Dermis blood vessel endothelial cell (primary cell): ENCODE results near the gene CTDP1. TPM values are rescaled to one million over a fixed set of nuclear protein-coding genes. Genes with fewer than 3 reads are reported as not detected.
"Not testable (repeated sequence)": the region's sequence is repeated elsewhere in the genome, so short reads cannot be mapped to it uniquely, and the experiment has no call there.

ENCODE experiments used
- DNase-seq: peaks from one replicate; pipeline ENCODE4 v3.0.0; 2010
- total RNA-seq: library from RNA; depleted of rRNA; stranded (reverse); fragments of >200 nt; gene quantifications from 2 replicates; pipeline ENCODE4 v1.2.3, GENCODE V29; 2014

Gene CTDP1
- total RNA-seq, 1 donor from 2014 or later: 31.1 TPM

DNA sequence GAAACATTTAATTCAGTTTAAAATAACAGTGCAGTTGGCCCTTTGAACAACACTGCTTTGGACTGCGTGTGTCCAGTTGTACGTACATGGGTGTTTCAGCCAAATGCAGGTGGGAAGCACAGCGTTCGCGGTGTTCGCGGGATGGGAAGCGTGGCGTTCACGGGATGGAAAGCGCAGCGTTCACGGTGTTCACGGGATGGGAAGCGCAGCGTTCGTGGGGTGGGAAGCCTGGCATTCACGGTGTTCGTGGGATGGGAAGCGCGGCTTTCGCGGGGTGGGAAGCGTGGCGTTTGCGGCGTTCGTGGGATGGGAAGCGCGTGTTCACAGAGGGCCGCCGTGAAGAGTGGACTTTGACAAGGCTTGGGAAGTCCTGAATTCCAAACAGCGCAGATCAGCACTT, 47.6 kb downstream of the CTDP1 start:
- DNase-seq: no peak

DNA sequence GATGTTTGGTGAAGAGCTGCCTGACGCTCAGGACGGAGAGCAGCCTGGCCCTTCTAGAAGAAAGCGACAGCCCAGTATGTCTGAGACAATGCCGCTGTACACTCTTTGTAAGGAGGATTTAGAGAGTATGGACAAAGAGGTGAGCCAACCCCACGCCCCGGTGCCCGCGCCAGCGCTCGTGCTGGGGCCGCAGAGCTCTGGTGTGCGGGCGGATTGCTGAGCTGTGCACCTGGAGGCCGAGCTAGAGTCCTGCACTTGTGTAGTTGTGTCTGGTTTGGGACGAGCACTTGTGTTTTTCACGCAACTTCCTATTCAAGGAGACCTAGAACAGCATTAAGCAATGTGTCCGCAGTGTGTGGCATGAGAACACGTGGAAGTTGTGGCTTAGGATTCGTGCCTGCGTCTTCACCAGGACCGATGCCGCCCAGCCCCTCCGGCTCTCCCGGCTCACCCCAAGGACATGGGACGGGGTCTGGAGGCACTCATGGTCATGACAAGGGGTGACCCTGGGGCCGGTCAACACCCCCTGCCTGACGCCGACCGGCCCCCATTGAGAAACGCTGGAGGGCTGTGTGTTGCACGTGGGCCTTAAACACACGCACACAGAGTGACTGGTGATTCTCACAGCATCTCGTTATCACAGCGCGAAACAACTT, 49.5 kb downstream of the CTDP1 start:
- DNase-seq: no peak

DNA sequence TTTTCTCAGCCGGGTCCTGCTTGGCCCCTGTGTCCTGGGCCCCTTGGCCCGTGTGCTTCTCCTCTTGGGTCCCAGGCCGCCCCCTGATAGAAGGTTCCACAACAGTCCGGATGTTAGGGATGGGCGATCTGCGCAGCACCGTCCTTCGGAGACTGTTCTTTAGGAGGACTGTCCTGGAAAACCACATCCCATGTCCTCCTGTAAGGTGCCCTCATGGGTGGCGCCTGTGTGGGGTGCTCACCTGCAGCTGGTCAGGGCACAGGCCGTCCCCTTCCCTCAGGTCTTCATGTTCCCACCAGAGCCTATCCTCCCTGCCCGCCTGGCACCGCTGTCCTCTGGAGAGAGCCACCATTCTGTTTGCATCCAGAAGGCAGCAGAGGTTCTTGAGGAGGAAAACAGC, 50.0 kb downstream of the CTDP1 start:
- DNase-seq: no peak

DNA sequence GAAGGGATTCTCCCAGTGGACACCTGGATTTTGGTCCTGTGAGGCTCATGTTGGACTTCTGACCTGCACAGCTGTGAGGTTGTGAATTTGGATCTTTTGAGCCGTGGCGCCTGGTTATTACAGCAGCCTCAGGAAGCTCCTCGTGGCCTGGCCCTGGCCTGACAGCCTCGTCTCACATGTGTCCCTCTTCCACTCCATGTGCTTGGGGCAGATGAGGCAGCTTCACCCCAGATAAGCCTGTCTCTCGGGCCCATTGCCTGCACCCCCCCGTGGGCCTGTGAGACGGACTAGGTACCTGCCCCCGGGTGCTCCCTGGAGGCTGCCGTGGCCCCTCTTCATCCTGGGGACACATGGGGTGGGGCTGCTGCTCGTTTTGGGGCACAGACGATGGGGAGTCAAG, 51.2 kb downstream of the CTDP1 start:
- DNase-seq: no peak

DNA sequence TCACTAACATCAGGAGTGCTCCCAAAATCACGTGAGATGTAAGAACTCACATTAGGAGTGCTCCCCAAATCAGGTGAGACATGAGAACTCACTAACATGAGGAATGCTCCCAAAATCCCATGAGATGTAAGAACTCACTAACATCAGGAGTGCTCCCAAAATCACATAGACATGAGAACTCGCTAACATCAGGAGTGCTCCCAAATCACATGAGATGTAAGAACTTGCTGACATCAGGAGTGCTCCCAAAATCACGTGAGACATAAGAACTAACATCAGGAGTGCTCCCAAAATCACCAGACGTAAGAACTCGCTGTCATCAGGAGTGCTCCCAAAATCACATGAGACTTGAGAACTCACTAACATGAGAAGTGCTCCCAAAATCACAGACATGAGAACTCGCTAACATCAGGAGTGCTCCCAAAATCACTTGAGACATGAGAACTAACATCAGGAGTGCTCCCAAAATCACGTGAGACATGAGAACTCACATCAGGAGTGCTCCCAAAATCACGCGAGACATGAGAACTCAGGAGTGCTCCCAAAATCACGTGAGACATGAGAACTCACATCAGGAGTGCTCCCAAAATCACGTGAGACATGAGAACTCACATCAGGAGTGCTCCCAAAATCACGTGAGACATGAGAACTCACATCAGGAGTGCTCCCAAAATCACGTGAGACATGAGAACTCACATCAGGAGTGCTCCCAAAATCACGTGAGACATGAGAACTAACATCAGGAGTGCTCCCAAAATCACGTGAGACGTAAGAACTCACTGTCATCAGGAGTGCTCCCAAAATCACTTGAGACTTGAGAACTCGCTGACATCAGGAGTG, 52.5 kb downstream of the CTDP1 start:
- DNase-seq: not testable (repeated sequence)

DNA sequence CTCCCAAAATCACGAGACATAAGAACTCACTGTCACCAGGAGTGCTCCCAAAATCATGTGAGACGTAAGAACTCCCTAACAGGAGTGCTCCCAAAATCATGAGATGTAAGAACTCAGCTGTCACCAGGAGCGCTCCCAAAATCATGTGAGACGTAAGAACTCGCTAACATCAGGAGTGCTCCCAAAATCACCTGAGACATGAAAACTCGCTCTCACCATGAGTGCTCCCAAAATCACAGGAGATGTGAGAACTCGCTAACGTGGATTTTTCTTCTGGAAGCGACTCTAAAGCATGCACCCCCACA, 53.1 kb downstream of the CTDP1 start:
- DNase-seq: no peak

DNA sequence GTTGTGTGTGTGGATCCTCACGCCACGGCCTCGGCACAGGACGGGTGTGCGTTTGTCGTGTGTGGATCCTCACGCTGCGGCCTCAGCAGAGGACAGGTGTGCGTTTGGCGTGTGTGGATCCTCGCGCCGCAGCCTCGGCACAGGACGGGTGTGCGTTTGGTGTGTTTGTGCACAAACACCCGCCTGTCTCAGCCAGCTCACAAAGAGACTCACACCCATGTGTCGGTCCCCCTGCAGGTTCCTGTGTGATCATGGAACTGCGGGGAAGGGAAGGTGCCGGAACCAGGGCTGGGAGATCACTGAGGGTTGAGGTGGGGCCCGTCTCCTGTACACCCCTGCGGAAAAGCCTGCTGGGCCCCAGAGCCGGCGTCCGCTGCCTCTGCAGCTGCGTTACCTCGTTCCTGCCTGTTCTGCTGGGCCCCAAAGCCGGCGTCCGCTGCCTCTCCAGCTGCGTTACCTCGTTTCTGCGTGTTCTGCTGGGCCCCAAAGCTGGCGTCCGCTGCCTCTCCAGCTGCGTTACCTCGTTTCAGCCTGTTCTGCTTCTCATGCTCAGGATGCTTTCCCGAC, 53.6 kb downstream of the CTDP1 start:
- no peak for DNase-seq

DNA sequence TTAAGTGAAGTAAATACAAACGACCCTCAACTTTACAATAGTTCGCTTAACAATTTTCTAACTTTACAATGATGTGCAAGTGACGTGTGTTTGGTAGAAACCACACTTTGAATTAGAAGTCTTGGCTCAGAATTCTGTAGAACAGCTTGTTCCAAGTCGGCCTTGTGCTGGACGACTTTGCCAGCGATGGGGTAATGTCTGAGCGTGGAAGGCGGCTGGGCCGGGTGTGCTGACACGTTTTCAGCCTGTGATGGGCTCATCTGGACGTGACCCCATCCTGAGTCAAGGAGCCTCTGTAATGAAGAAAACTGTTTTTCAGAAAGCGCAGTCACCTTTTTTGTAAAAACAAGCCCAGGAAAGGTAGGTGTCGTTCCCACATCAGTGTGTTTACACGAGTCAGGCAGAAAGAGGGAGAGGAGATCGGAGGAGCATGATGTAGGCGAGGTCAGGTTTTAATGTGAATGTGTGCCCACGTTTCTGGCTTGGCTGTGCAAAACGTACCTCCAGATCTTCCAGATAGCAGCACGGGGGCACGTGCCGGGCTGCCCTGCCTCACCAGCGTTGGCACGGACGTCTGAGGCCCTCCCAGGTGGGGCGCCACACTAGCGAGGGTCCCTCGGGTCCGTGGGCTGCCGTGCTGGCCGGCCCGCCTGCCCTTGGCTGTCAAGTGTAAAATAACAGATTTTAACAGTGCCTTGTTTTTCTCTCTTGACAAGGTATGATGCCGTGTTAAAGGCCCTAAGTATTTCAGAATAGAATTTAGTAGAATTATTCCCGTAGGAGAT, 54.6 kb downstream of the CTDP1 start:
- no peak for DNase-seq

DNA sequence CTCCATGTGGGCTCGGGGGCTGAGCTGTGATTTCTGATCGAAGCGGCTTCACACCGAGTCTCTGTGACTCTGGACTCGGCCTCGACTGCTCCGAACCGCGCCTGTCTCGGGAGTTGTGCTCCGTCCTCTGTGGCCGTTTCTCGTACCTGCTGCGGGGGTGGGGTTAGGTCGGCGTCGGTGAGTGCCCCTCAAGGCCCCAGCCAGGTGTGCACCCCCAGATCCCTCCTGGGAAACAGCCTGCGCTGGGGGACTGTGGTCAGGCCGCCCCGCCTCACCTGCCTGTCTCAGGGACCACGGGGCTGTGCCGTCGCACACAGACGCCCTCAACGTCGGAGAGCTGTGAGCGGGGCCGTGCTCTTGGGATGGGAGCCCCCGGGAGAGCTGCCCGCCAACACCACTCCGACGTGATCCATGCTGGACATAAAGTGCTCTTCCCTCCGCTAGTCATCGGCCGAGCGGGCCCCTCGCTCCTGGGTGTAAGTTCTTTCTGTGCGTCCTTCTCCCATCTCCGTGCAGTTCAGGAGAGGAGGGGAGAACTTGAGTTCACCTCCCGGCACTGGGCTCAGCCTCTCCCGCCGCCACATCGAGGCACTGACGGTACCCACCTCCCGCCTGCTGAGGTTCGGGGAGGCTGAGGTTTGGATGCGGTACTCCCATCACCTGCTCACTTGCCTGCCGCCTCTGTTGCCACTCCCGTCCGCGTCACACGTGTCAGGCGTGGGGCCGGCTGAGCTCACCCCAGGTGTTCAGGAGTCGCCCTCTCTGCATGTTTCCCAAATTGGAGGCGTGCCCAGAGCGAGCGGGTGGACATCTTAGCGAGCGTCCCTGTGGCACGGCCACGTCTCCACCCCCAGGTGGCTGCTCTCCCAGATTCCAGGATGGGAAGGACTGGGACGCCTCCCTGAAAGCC, 55.7 kb downstream of the CTDP1 start:
- no peak for DNase-seq

DNA sequence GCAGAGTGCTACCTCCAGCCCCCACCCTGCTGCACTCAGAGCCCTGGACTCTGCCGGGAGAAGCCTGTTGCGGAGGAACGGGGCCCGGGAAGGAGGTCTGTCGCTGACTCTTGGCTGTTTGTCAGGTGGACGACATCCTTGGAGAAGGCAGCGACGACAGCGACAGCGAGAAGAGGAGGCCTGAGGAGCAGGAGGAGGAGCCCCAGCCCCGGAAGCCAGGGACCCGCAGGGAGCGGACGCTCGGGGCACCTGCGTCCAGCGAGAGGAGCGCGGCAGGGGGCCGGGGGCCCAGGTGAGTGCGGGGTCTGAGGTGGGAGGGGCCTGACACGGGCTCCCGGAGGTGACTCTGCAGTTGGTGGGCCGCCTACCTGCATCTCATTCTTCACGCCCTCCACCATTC, 56.6 kb downstream of the CTDP1 start:
- no peak for DNase-seq

DNA sequence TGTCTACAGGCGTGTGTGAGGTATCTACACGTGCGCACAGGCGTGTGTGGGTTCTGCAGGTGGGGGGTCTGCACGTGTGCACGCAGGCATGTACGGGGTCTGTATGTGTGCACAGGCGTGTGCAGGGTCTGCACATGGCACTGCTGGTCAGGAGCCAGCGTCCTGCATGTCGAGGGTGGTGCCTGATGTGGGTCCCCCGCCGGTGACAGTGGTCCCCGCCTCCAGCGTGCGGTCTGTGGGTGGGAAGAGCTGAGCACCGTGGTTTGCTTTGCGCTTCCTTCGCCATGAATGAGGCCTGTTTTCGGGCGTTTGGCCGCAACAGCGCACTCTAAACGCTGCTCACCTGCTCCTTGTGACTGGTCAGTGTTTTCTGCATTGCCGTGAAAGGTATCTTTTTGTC, 57.2 kb downstream of the CTDP1 start:
- no peak for DNase-seq

DNA sequence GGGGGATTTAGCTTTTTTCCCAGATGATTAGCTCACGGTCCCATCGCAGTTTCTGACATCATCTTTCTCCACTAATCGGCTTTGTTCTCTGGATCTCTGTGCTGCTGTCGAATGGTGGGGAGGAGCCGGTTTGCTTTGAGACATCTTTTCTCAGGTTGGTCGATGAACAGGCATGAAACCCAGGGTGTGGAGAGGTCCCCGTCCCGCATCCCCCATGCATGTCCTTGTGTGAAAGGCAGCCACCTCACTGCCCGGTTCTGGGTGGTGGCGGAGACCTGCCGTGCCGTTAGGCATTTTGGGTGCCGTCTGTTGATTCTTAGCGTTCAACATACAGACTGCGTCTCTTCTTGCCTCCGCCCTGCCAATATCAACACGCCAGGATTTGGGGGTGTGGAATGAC, 57.8 kb downstream of the CTDP1 start:
- no peak for DNase-seq

DNA sequence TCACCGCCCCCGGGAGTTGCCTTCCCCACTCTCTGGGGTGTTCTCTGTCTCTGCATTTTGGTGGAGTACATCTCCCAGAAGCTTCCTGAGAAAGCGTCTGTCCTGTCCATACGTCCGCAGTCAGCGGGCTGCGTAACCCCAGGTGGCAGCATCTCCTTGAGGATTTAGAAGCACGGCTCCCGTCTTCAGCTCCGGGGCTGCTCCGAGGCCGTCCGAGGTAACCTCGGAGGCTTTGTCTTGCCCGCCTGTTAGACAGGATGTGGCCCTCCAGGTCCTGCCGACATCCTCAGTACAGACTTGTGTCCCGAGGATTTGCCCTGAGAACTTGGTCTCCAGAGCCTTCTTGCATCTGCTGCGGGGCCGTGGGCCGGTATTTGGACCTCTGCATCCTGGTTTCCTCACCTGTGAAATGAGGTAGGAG, 58.4 kb downstream of the CTDP1 start:
- DNase-seq: no peak

DNA sequence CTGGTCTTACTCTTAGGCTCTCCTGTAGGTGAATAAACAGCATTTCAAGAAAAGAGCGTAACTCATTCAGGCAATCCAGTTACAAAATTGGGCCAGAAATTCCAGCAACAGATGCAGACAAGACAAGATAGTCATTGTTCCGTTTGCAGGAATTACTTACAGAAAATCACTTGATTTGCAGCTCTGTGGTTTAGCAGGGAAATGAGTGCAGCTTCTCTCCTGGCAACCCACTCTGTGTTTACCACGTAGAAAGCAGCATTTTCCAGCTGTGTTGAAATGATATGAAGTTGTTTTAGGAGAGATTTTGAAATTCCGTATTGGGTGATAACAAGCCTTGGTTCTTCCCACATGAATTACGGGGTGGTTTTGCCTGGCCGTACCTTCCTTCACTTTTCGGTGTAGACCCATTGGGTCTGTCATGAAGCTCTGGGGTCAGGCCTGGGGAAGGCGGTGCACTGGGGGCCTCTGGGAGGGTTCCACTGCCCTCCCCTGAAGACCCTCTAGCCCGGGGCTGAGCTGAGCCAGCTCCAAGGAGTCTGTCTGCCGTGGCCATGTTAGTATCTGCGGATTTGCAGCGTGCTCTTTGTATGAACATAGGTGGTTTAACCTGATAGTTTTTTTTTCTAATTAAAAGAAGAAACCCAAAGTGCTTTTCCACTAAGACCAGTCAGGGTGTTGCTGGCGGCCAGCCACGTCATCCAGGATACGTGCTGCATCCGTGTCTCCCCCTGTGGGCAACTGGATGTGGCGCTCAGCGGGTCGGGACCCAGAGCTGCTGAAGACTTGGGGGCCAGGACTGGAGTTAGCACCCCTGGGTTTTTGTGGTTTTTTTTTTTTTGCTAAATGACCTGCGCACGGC, 59.2 kb downstream of the CTDP1 start:
- DNase-seq: no peak

DNA sequence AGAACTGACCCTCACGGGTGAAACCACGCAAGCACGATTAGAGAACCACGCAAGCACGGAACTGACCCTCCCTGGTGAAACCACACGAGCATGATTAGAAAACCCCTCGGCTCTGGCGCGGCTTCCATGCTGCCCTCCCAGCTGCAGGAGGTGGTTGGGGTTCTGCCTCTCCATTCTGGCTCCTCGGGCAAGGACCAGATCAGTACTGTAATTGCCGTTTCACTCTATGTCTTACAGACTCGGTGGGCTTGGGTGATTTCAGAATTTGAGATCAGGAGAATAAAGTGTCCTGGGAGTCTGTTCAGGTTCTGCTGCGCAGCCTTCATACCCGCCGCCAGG, 59.8 kb downstream of the CTDP1 start:
- DNase-seq: no peak

DNA sequence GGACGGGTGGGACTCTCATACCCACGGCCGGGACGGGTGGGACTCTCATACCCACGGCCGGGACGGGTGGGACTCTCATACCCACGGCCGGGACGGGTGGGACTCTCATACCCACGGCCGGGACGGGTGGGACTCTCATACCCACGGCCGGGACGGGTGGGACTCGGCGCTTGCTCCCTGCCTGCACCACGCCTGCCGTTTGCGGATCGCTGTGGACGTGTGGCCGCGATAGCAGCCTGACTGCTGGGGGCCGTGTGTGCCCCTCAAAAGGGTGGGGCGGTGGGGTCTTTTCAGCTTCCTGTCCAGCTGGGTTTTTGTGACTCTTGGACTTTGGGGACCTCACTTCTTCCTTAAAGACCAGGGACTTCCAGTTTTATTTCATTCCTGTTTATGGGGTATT, 60.4 kb downstream of the CTDP1 start:
- not testable (repeated sequence) for DNase-seq

DNA sequence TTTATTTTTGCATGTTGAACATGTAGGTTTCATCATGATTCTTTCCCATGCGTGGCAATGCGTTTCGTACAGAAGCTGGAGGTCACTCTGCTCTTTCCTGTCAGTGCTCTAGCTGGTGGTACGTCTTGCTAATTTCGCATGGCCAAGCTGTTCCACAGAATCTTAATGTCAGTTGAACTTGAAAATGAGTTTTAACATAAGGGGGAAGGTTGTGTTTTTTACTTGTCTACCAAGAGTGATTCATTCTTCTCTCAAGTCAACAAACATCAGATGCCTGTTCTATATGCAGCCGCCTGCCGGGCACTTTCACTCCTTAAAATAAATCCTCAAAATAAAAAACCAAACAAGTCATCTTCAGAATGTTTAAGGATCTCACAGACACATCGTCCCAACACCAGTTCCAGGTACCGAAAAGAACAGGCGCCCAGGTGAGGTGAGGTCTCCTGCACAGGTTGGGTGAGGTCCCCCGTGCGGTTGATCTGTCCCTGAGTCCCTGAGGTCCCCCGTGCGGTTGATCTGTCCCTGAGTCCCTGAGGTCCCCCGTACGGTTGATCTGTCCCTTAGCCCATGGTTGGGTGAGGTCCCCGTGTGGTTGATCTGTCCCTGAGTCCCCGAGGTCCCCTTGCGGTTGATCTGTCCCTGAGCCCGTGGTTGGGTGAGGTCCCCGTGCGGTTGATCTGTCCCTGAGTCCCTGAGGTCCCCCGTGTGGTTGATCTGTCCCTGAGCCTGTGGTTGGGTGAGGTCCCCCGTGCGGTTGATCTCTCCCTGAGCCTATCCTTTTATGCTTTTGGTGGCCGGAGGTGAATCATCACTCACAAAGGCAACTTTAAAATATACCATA, 61.1 kb downstream of the CTDP1 start:
- no peak for DNase-seq

DNA sequence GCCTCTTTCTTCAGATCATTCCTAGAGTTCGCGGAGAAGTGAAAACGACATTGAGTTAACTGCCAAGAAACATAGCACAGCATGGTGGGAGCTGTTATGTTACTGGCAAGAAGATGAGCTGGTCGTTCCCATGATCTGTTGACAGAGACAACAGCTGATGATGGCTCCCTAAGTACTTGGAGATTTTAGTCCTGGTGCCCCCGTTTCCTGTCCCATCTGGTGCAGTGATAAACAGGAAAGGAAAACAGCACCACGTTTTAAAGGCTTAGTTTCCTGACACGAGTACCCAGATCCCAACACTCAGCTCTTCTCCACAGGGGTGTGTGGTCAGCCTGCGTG, 61.7 kb downstream of the CTDP1 start:
- no peak for DNase-seq

DNA sequence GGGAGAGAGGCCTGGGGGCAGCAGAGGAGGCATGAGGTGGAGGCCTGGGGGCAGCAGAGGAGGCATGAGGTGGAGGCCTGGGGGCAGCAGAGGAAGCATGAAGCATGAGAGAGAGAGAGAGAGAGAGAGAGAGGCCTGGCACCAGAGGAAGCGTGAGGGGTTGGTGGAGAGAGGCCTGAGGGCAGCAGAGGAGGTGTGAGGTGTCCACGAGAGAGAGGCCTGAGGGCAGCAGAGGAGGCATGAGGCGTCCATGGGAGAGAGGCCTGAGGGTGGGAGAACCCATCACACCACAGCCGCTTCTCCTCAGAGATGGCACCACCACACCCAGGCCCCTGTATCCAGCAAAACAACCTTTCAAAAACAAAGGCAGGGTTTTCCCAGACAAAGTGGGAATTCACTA, 62.5 kb downstream of the CTDP1 start:
- no peak for DNase-seq

DNA sequence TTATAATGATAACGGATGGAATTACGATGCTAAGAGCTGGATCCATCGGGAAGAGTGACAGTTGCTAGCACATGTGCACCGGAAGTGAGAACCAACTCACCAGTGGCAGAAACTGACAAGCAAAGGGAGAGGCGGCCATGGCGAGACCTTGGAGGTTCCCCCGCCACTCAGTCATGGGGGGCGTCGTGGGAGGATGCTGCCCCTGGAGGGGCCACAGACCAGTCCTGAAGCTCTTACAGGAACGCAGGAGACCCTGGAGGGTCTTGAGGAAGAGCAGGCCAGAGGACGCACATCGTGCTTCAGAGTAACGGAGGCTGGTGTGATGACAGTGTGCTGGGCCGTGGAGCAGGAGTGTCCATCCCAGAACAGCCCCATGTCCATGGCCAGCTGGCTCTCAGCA, 65.0 kb downstream of the CTDP1 start:
- no peak for DNase-seq

DNA sequence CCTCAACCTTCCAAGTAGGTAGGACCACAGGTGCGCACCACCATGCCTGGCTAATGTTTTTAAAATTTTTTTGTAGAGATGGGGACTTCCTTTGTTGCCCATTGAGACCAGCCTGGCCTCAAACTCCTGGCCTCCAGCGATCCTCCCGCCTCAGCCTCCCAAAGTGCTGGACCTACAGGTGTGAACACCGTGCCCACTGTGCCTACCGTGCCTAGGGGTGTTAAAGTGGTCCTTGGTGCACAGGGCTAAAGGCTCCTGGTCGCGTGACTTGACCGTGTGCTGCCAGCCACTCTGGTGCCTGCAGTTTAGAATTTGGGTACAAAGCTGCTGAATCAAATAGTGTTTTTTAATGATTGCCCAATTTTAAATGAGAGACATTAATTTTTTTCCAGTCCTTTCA, 67.1 kb downstream of the CTDP1 start:
- DNase-seq: no peak
